MM.1S (cell line): Measurements from ENCODE around the gene ABHD11.

ENCODE experiments used
- DNase-seq: peaks from one replicate; pipeline ENCODE4 v3.0.0-alpha.2; 2015
- H2AFZ ChIP-seq: fragments of 300-600 bp; sonication (generic); 2 replicates; pipeline ENCODE4 v1.6.0; 2016; ENCODE audit warnings: antibody characterized with exemption, low read length
- H3F3A ChIP-seq: fragments of 300-600 bp; sonication (generic); 2 replicates; pipeline ENCODE4 v1.6.1; 2016; ENCODE audit warnings: mild to moderate bottlenecking, antibody characterized with exemption, low read length, moderate library complexity, mixed read lengths; ENCODE audit not compliant: insufficient read depth
- H3K27ac ChIP-seq: fragments of 300-600 bp; sonication (generic); 2 replicates; pipeline ENCODE4 v1.5.1; 2016; ENCODE audit warnings: mild to moderate bottlenecking, low read length
- H3K27me3 ChIP-seq: fragments of 300-600 bp; sonication (generic); replicated peaks from 2 replicates; pipeline ENCODE4 v1.6.0; 2016; ENCODE audit warnings: low read length; ENCODE audit not compliant: insufficient read depth
- H3K36me3 ChIP-seq: fragments of 300-600 bp; sonication (generic); replicated peaks from 2 replicates; pipeline ENCODE4 v1.6.1; 2016; ENCODE audit warnings: mild to moderate bottlenecking, low read length, mixed read lengths; ENCODE audit not compliant: insufficient read depth
- H3K4me1 ChIP-seq: fragments of 300-600 bp; sonication (generic); 2 replicates; pipeline ENCODE4 v1.6.1; 2016; ENCODE audit warnings: low read length, mixed read lengths
- H3K4me2 ChIP-seq: fragments of 300-600 bp; sonication (generic); 2 replicates; pipeline ENCODE4 v1.6.0; 2016; ENCODE audit warnings: low read depth, low read length
- H3K4me3 ChIP-seq: fragments of 300-600 bp; sonication (generic); 2 replicates; pipeline ENCODE4 v1.5.1; 2016; ENCODE audit warnings: low read length, mixed read lengths
- H3K79me2 ChIP-seq: fragments of 300-600 bp; sonication (generic); 2 replicates; pipeline ENCODE4 v1.6.1; 2016; ENCODE audit warnings: mixed run types, low read length, mixed read lengths
- H3K9ac ChIP-seq: fragments of 300-600 bp; sonication (generic); 2 replicates; pipeline ENCODE4 v1.6.1; 2016; ENCODE audit warnings: low read length, mixed read lengths
- H3K9me2 ChIP-seq: fragments of 300-600 bp; sonication (generic); replicated peaks from 2 replicates; pipeline ENCODE4 v1.6.1; 2016; ENCODE audit warnings: mild to moderate bottlenecking, low read length, mixed read lengths; ENCODE audit not compliant: insufficient read depth
- H3K9me3 ChIP-seq: fragments of 300-600 bp; sonication (generic); replicated peaks from 2 replicates; pipeline ENCODE4 v1.6.1; 2016; ENCODE audit warnings: mild to moderate bottlenecking, low read length, mixed read lengths; ENCODE audit not compliant: insufficient read depth
- H4K20me1 ChIP-seq: fragments of 300-600 bp; sonication (generic); 2 replicates; pipeline ENCODE4 v1.6.1; 2016; ENCODE audit warnings: mild to moderate bottlenecking, low read length, moderate library complexity, mixed read lengths; ENCODE audit not compliant: insufficient read depth
- CTCF ChIP-seq: fragments of 300-600 bp; sonication (generic); IDR thresholded peaks from 2 replicates; pipeline ENCODE4 v1.5.1; 2016; ENCODE audit warnings: antibody characterized with exemption, low read length, mixed read lengths
- EZH2 ChIP-seq: fragments of 300-600 bp; sonication (generic); optimal IDR thresholded peaks from 2 replicates; pipeline ENCODE3; 2017; ENCODE audit warnings: low read depth, mild to moderate bottlenecking, antibody characterized with exemption, low read length, mixed read lengths
- EZH2phosphoT487 ChIP-seq: fragments of 300-600 bp; sonication (generic); IDR thresholded peaks from 2 replicates; pipeline ENCODE4 v1.6.1; 2018; ENCODE audit warnings: antibody characterized with exemption, low read length

The ABHD11 gene

GRCh38 chr7:73741600-73741999, 3.0 kb upstream of the ABHD11 start:
- no peak for DNase-seq
- H2AFZ ChIP-seq: no peak overlapping the region
- H3K9me2 ChIP-seq: no peaks in the 10 kb centered on the region
- H3K27me3 ChIP-seq: no peaks in the 10 kb centered on the region
- H3K4me3 ChIP-seq: no peak overlapping the region
- no peaks in the 10 kb centered on the region for H3K9me3 ChIP-seq
- no peak overlapping the region for H3K4me2 ChIP-seq
- no peak overlapping the region for H3K27ac ChIP-seq
- H4K20me1 ChIP-seq: 0 out of 2 replicates have a peak, but pooled peaks cover 5% of the 10 kb centered on the region
- H3K36me3 ChIP-seq: no peaks in the 10 kb centered on the region
- peaks cover 28% of the 10 kb centered on the region for H3K4me1 ChIP-seq
- no peak overlapping the region for H3K9ac ChIP-seq
- TF ChIP-seq EZH2: no peak
- TF ChIP-seq CTCF: no peak
- TF ChIP-seq EZH2phosphoT487: no peak
- H3K79me2 ChIP-seq: peaks cover 26% of the 10 kb centered on the region
- H3F3A ChIP-seq: peaks cover 11% of the 10 kb centered on the region

GRCh38 chr7:73740771-73741170, 2.2 kb upstream of the ABHD11 start:
- Histone ChIP-seq H3K9ac (no peak overlapping the region), H3K4me2 (no peak overlapping the region)
- no peak for DNase-seq

GRCh38 chr7:73740212-73740611, 1.6 kb upstream of the ABHD11 start:
- peaks cover 28% of the 10 kb centered on the region for H3K79me2 ChIP-seq
- H3K9me3 ChIP-seq: no peaks in the 10 kb centered on the region
- no peak overlapping the region for H3K4me3 ChIP-seq
- no peaks in the 10 kb centered on the region for H3K27me3 ChIP-seq
- H3K9me2 ChIP-seq: no peaks in the 10 kb centered on the region
- H3F3A ChIP-seq: peaks cover 11% of the 10 kb centered on the region
- H3K27ac ChIP-seq: no peak overlapping the region; the same call in 1 of the 2 replicates
- no peaks in the 10 kb centered on the region for H3K36me3 ChIP-seq
- peaks cover 29% of the 10 kb centered on the region for H3K4me1 ChIP-seq
- no peak overlapping the region for H3K4me2 ChIP-seq
- no peak overlapping the region for H3K9ac ChIP-seq
- no peak for DNase-seq
- H4K20me1 ChIP-seq: 0 out of 2 replicates have a peak, but pooled peaks cover 5% of the 10 kb centered on the region
- no peak for TF ChIP-seq EZH2
- no peak for TF ChIP-seq CTCF
- TF ChIP-seq EZH2phosphoT487: no peak
- no peak overlapping the region for H2AFZ ChIP-seq

More at GRCh38 chr7:73740771-73741170, 2.2 kb upstream of the ABHD11 start:
- Histone ChIP-seq H3K9me3 (no peaks in the 10 kb centered on the region), H3K4me3 (no peak overlapping the region), H3K36me3 (no peaks in the 10 kb centered on the region), H3K27ac (peak overlapping the region; percentile 22; the same call in 1 of the 2 replicates), H3F3A (peaks cover 11% of the 10 kb centered on the region), H3K9me2 (no peaks in the 10 kb centered on the region), H3K4me1 (peaks cover 28% of the 10 kb centered on the region), H3K27me3 (no peaks in the 10 kb centered on the region), H2AFZ (no peak overlapping the region), H3K79me2 (peaks cover 28% of the 10 kb centered on the region), H4K20me1 (0 out of 2 replicates have a peak, but pooled peaks cover 5% of the 10 kb centered on the region)
- TF ChIP-seq EZH2: no peak
- no peak for TF ChIP-seq EZH2phosphoT487
- no peak for TF ChIP-seq CTCF
